HepG2 (cell line): Measurements from ENCODE around the gene TOP2A. TPM values are rescaled to one million over a fixed set of nuclear protein-coding genes. Genes with fewer than 3 reads are reported as not detected.
A peak's percentile ranks its signal among the peaks of the same experiment; 100 is the strongest.

Source experiments
- MAZ ChIP-seq, 2 experiments: sonication (generic) in 1 of 2; formaldehyde crosslinking in 1 of 2; IDR thresholded peaks; 2 replicates each; pipeline versions ENCODE4 v1.5.0 to v1.6.1; 2012 to 2020; ENCODE audit warnings: low read depth in 2 of 2, mild to moderate bottlenecking in 2 of 2, borderline replicate concordance in 1 of 2, improper control_type of control experiment in 1 of 2, low read length in 1 of 2, missing genetic modification reagents in 1 of 2, moderate library complexity in 1 of 2
- MXI1 ChIP-seq: IDR thresholded peaks from 3 replicates; pipeline ENCODE4 v1.6.1; 2012; ENCODE audit warnings: low read depth, low read length, inconsistent platforms, borderline replicate concordance
- RXRA ChIP-seq: sonication (generic); formaldehyde crosslinking; IDR thresholded peaks from 2 replicates; pipeline ENCODE4 v1.5.1; 2020; ENCODE audit warnings: missing genetic modification reagents
- ZNF607 ChIP-seq: sonication (generic); formaldehyde crosslinking; IDR thresholded peaks from 2 replicates; pipeline ENCODE4 v1.5.1; 2020; ENCODE audit warnings: missing genetic modification reagents, mild to moderate bottlenecking, borderline replicate concordance
- ZNF660 ChIP-seq: sonication (generic); formaldehyde crosslinking; IDR thresholded peaks from 2 replicates; pipeline ENCODE4 v1.5.1; 2020; ENCODE audit warnings: mild to moderate bottlenecking, low read depth, missing genetic modification reagents, borderline replicate concordance
- polyA plus RNA-seq, 8 experiments: library from polyadenylated mRNA; depleted of rRNA in 3 of 8; stranded (reverse) in 7 of 8; unstranded in 1 of 8; fragments of >200 nt; fragmentation: Illumina TruSeq in 4 of 8; extraction: Trizol in 4 of 8; gene quantifications; 2 replicates each; pipeline versions ENCODE4 v1.2.1 to v1.2.3, GENCODE V29; 2011 to 2016; ENCODE audit warnings: low read depth in 4 of 8, missing spikeins in 1 of 8, mixed read lengths in 1 of 8; ENCODE audit not compliant: insufficient read depth in 1 of 8
- total RNA-seq, 5 experiments: library from RNA; depleted of rRNA; stranded (reverse); fragments of >200 nt; fragmentation: Illumina TruSeq; extraction: Trizol; gene quantifications; 2 replicates each; pipeline ENCODE4 v1.2.3, GENCODE V29; 2016; ENCODE audit warnings: low read depth in 1 of 5
- TF ChIP-seq, protein P1 (sequence below): sonication (generic); formaldehyde crosslinking; IDR thresholded peaks from 2 replicates; pipeline ENCODE4 v1.4.0; 2020; ENCODE audit warnings: mild to moderate bottlenecking, missing genetic modification reagents, borderline replicate concordance
- TF ChIP-seq, protein P2 (sequence below): sonication (generic); formaldehyde crosslinking; IDR thresholded peaks from 2 replicates; pipeline ENCODE4 v1.8.1; 2022; ENCODE audit warnings: mild to moderate bottlenecking, missing genetic modification reagents
- TF ChIP-seq, protein P3 (sequence below): sonication (generic); formaldehyde crosslinking; IDR thresholded peaks from 2 replicates; pipeline ENCODE4 v1.5.0; 2020; ENCODE audit warnings: missing genetic modification reagents, mild to moderate bottlenecking, borderline replicate concordance
- TF ChIP-seq, protein P4 (sequence below): sonication (generic); formaldehyde crosslinking; IDR thresholded peaks from 2 replicates; pipeline ENCODE4 v1.4.0; 2020; ENCODE audit warnings: mild to moderate bottlenecking, missing genetic modification reagents
- TF ChIP-seq, protein P5 (sequence below): sonication (generic); formaldehyde crosslinking; IDR thresholded peaks from 2 replicates; pipeline ENCODE4 v1.4.0; 2020; ENCODE audit warnings: missing genetic modification reagents
- TF ChIP-seq, protein P6 (sequence below): sonication (generic); formaldehyde crosslinking; IDR thresholded peaks from 2 replicates; pipeline ENCODE4 v1.4.0; 2020; ENCODE audit warnings: missing genetic modification reagents, borderline replicate concordance
- TF ChIP-seq, protein P7 (sequence below): sonication (generic); formaldehyde crosslinking; IDR thresholded peaks from 2 replicates; pipeline ENCODE4 v1.8.0; 2022; ENCODE audit warnings: missing genetic modification reagents, mild to moderate bottlenecking, inconsistent platforms, borderline replicate concordance

The TOP2A gene
- total and polyA plus RNA-seq, 2 of the 13 experiments (the other 11 are each of a cell fraction or from before 2014, with no cell fraction given), result 108 to 327 TPM

DNA sequence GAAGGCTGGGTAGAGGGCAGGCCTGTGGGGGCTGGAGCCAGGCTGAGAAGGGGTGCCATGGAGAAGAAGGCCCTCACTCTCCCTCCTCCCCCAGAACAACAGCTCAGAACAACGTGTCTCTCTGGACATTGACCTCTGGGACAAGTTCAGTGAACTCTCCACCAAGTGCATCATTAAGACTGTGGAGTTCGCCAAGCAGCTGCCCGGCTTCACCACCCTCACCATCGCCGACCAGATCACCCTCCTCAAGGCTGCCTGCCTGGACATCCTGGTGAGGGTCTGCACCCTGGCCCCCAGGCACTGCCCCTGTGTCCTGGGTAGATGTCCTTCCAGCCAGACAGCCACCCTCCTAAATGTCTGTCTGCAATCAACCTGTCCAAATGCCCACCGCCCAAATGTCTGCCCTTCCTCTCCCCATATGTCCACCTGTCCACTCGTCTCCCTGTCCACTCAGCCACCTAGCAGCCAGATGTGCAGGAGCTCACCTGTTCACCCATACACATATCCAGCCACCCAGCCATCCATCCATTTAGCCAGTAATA, 65.4 kb downstream of the TOP2A start (continued):
- TF ChIP-seq, protein P1, sequence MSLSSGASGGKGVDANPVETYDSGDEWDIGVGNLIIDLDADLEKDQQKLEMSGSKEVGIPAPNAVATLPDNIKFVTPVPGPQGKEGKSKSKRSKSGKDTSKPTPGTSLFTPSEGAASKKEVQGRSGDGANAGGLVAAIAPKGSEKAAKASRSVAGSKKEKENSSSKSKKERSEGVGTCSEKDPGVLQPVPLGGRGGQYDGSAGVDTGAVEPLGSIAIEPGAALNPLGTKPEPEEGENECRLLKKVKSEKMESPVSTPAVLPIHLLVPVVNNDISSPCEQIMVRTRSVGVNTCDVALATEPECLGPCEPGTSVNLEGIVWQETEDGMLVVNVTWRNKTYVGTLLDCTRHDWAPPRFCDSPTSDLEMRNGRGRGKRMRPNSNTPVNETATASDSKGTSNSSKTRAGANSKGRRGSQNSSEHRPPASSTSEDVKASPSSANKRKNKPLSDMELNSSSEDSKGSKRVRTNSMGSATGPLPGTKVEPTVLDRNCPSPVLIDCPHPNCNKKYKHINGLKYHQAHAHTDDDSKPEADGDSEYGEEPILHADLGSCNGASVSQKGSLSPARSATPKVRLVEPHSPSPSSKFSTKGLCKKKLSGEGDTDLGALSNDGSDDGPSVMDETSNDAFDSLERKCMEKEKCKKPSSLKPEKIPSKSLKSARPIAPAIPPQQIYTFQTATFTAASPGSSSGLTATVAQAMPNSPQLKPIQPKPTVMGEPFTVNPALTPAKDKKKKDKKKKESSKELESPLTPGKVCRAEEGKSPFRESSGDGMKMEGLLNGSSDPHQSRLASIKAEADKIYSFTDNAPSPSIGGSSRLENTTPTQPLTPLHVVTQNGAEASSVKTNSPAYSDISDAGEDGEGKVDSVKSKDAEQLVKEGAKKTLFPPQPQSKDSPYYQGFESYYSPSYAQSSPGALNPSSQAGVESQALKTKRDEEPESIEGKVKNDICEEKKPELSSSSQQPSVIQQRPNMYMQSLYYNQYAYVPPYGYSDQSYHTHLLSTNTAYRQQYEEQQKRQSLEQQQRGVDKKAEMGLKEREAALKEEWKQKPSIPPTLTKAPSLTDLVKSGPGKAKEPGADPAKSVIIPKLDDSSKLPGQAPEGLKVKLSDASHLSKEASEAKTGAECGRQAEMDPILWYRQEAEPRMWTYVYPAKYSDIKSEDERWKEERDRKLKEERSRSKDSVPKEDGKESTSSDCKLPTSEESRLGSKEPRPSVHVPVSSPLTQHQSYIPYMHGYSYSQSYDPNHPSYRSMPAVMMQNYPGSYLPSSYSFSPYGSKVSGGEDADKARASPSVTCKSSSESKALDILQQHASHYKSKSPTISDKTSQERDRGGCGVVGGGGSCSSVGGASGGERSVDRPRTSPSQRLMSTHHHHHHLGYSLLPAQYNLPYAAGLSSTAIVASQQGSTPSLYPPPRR (CRISPR knock-in tag), result no peak
- TF ChIP-seq, protein P2, sequence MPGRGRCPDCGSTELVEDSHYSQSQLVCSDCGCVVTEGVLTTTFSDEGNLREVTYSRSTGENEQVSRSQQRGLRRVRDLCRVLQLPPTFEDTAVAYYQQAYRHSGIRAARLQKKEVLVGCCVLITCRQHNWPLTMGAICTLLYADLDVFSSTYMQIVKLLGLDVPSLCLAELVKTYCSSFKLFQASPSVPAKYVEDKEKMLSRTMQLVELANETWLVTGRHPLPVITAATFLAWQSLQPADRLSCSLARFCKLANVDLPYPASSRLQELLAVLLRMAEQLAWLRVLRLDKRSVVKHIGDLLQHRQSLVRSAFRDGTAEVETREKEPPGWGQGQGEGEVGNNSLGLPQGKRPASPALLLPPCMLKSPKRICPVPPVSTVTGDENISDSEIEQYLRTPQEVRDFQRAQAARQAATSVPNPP (CRISPR knock-in tag), result 0 out of 2 replicates have a peak, but pooled peaks have one; percentile 1
- TF ChIP-seq MXI1 (0 out of 3 replicates have a peak, but pooled peaks have one; percentile 19), ZNF660 (CRISPR knock-in tag) (no peak), RXRA (CRISPR knock-in tag) (peak; percentile 33), MAZ (IDR thresholded peaks at IDR 0.05; ENCODE audit: borderline replicate concordance, low read depth, low read length) (no peak), MAZ (CRISPR knock-in tag; IDR thresholded peaks at IDR 0.05; ENCODE audit: low read depth) (no peak), ZNF607 (0 out of 2 replicates have a peak, but pooled peaks have one; percentile 22)
- TF ChIP-seq, protein P3, sequence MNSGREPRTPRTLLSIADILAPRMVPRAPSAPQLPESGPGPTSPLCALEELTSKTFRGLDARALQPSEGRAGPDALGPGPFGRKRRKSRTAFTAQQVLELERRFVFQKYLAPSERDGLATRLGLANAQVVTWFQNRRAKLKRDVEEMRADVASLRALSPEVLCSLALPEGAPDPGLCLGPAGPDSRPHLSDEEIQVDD, result 0 out of 2 replicates have a peak, but pooled peaks have one; percentile 27
- TF ChIP-seq, protein P4, sequence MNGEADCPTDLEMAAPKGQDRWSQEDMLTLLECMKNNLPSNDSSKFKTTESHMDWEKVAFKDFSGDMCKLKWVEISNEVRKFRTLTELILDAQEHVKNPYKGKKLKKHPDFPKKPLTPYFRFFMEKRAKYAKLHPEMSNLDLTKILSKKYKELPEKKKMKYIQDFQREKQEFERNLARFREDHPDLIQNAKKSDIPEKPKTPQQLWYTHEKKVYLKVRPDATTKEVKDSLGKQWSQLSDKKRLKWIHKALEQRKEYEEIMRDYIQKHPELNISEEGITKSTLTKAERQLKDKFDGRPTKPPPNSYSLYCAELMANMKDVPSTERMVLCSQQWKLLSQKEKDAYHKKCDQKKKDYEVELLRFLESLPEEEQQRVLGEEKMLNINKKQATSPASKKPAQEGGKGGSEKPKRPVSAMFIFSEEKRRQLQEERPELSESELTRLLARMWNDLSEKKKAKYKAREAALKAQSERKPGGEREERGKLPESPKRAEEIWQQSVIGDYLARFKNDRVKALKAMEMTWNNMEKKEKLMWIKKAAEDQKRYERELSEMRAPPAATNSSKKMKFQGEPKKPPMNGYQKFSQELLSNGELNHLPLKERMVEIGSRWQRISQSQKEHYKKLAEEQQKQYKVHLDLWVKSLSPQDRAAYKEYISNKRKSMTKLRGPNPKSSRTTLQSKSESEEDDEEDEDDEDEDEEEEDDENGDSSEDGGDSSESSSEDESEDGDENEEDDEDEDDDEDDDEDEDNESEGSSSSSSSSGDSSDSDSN (CRISPR knock-in tag), result 0 out of 2 replicates have a peak, but pooled peaks have one; percentile 9
- TF ChIP-seq, protein P5, sequence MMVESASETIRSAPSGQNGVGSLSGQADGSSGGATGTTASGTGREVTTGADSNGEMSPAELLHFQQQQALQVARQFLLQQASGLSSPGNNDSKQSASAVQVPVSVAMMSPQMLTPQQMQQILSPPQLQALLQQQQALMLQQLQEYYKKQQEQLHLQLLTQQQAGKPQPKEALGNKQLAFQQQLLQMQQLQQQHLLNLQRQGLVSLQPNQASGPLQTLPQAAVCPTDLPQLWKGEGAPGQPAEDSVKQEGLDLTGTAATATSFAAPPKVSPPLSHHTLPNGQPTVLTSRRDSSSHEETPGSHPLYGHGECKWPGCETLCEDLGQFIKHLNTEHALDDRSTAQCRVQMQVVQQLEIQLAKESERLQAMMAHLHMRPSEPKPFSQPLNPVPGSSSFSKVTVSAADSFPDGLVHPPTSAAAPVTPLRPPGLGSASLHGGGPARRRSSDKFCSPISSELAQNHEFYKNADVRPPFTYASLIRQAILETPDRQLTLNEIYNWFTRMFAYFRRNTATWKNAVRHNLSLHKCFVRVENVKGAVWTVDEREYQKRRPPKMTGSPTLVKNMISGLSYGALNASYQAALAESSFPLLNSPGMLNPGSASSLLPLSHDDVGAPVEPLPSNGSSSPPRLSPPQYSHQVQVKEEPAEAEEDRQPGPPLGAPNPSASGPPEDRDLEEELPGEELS (CRISPR knock-in tag), result no peak
- TF ChIP-seq, protein P6, sequence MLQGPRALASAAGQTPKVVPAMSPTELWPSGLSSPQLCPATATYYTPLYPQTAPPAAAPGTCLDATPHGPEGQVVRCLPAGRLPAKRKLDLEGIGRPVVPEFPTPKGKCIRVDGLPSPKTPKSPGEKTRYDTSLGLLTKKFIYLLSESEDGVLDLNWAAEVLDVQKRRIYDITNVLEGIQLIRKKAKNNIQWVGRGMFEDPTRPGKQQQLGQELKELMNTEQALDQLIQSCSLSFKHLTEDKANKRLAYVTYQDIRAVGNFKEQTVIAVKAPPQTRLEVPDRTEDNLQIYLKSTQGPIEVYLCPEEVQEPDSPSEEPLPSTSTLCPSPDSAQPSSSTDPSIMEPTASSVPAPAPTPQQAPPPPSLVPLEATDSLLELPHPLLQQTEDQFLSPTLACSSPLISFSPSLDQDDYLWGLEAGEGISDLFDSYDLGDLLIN (CRISPR knock-in tag), result peak; percentile 24; the same call in 1 of the 2 replicates
- TF ChIP-seq, protein P7, sequence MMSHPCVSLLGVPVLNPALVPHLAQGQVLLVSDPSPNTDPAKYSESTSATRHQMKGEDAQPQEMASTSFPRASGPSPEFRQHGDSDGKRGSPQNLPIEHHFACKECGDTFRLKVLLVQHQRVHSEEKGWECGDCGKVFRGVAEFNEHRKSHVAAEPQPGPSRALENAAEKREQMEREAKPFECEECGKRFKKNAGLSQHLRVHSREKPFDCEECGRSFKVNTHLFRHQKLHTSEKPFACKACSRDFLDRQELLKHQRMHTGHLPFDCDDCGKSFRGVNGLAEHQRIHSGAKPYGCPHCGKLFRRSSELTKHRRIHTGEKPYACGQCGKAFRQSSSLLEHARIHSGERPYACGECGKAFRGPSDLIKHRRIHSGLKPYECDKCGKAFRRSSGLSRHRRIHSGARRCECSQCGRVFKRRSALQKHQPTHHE, result no peak
